Liver (tissue), 9 donors: ENCODE data around the gene COL5A1. TPM values are rescaled to one million over a fixed set of nuclear protein-coding genes. Genes with fewer than 3 reads are reported as not detected.

Experiments
- DNase-seq: peaks from one replicate; pipeline ENCODE4 v3.0.0-alpha.2; 2017; ENCODE audit warnings: low spot score
- H3K27ac ChIP-seq, 2 donors: one replicate each; pipeline ENCODE4 v1.7.0; 2013; ENCODE audit warnings: inconsistent platforms in 2 of 2, low read length in 2 of 2, control low read depth in 1 of 2, low read depth in 1 of 2, mild to moderate bottlenecking in 1 of 2
- H3K27me3 ChIP-seq, 4 donors: one replicate each; pipeline versions ENCODE4 v1.6.1 to v1.7.0; 2013; ENCODE audit warnings: low read length in 3 of 4, inconsistent platforms in 1 of 4, mild to moderate bottlenecking in 1 of 4, moderate library complexity in 1 of 4; ENCODE audit not compliant: control insufficient read depth in 4 of 4, insufficient read depth in 4 of 4
- H3K36me3 ChIP-seq, 4 donors: one replicate each; pipeline versions ENCODE4 v1.6.1 to v1.7.0; 2013; ENCODE audit warnings: low read length in 3 of 4, mild to moderate bottlenecking in 3 of 4, low read depth in 1 of 4, moderate library complexity in 1 of 4; ENCODE audit not compliant: control insufficient read depth in 4 of 4, insufficient read depth in 3 of 4
- H3K4me1 ChIP-seq, 4 donors: one replicate each; pipeline versions ENCODE4 v1.6.1 to v1.7.0; 2013; ENCODE audit warnings: low read length in 3 of 4, mild to moderate bottlenecking in 3 of 4, moderate library complexity in 1 of 4; ENCODE audit not compliant: control insufficient read depth in 4 of 4, insufficient read depth in 4 of 4
- H3K4me3 ChIP-seq, 3 donors: one replicate each; pipeline versions ENCODE4 v1.6.1 to v1.7.0; 2013; ENCODE audit warnings: low read length in 3 of 3, control low read depth in 1 of 3, low read depth in 1 of 3, mild to moderate bottlenecking in 1 of 3
- H3K9ac ChIP-seq, 2 donors: one replicate each; pipeline ENCODE4 v1.7.0; 2013; ENCODE audit warnings: low read length in 2 of 2, mild to moderate bottlenecking in 2 of 2, moderate library complexity in 2 of 2, control low read depth in 1 of 2, low read depth in 1 of 2
- H3K9me3 ChIP-seq, 4 donors: one replicate each; pipeline versions ENCODE4 v1.6.1 to v1.7.0; 2013; ENCODE audit warnings: low read length in 3 of 4; ENCODE audit not compliant: control insufficient read depth in 4 of 4
- EGR1 ChIP-seq, 2 donors: IDR thresholded peaks; 2 replicates each; pipeline ENCODE4 v1.6.1; 2016 to 2018; ENCODE audit warnings: antibody characterized with exemption in 2 of 2, low read depth in 2 of 2
- FOXA1 ChIP-seq: IDR thresholded peaks from 2 replicates; pipeline ENCODE4 v1.6.1; 2016; ENCODE audit warnings: antibody characterized with exemption
- FOXA2 ChIP-seq: IDR thresholded peaks from 2 replicates; pipeline ENCODE4 v1.6.1; 2016; ENCODE audit warnings: antibody characterized with exemption
- GABPA ChIP-seq, 2 donors: IDR thresholded peaks in 1 of 2; conservative IDR thresholded peaks in 1 of 2; 2 replicates each; pipeline ENCODE4 v1.6.1; 2016; ENCODE audit warnings: antibody characterized with exemption in 2 of 2, mild to moderate bottlenecking in 1 of 2, moderate library complexity in 1 of 2
- HNF4A ChIP-seq, 2 donors: conservative IDR thresholded peaks; 2 replicates each; pipeline ENCODE4 v1.6.1; 2016; ENCODE audit warnings: antibody characterized with exemption in 2 of 2, mild to moderate bottlenecking in 2 of 2
- HNF4G ChIP-seq: IDR thresholded peaks from 2 replicates; pipeline ENCODE4 v1.6.1; 2016; ENCODE audit warnings: antibody characterized with exemption
- JUND ChIP-seq, 2 donors: IDR thresholded peaks; 2 replicates each; pipeline ENCODE4 v1.6.1; 2016; ENCODE audit warnings: antibody characterized with exemption in 2 of 2
- NR2F2 ChIP-seq: IDR thresholded peaks from 2 replicates; pipeline ENCODE4 v1.6.1; 2016; ENCODE audit warnings: antibody characterized with exemption
- RAD21 ChIP-seq, 2 donors: IDR thresholded peaks; 2 replicates each; pipeline ENCODE4 v1.6.1; 2016; ENCODE audit warnings: antibody characterized with exemption in 2 of 2, mild to moderate bottlenecking in 2 of 2
- REST ChIP-seq: IDR thresholded peaks from 2 replicates; pipeline ENCODE4 v1.6.1; 2016; ENCODE audit warnings: antibody characterized with exemption, mild to moderate bottlenecking
- RXRA ChIP-seq, 2 donors: IDR thresholded peaks; 2 replicates each; pipeline ENCODE4 v1.6.1; 2017 to 2018; ENCODE audit warnings: antibody characterized with exemption in 2 of 2, mild to moderate bottlenecking in 1 of 2
- SP1 ChIP-seq: IDR thresholded peaks from 2 replicates; pipeline ENCODE4 v1.6.1; 2018; ENCODE audit warnings: antibody characterized with exemption, mild to moderate bottlenecking
- TAF1 ChIP-seq: conservative IDR thresholded peaks from 2 replicates; pipeline ENCODE4 v1.6.1; 2016; ENCODE audit warnings: antibody characterized with exemption, mild to moderate bottlenecking
- YY1 ChIP-seq: IDR thresholded peaks from 2 replicates; pipeline ENCODE4 v1.6.1; 2016; ENCODE audit warnings: antibody characterized with exemption, mild to moderate bottlenecking
- ZBTB33 ChIP-seq: IDR thresholded peaks from 2 replicates; pipeline ENCODE4 v1.6.1; 2016; ENCODE audit warnings: antibody characterized with exemption
- WGBS: extraction: QIAGEN DNeasy Blood & Tissue Kit; methylation state at CpG from one replicate; pipeline ENCODE4 v1.1.7; 2013; 5-methylcytosine and 5-hydroxymethylcytosine counted together
- polyA plus RNA-seq, 2 donors: library from polyadenylated mRNA; stranded (reverse) in 1 of 2; unstranded in 1 of 2; fragments of 200-250 nt in 1 of 2; fragments of >200 nt in 1 of 2; fragmentation: Nextera tagmentation in 1 of 2; extraction: Ambion mirVana in 1 of 2; gene quantifications; one replicate each; pipeline versions ENCODE4 v1.2.1 to v1.2.3, GENCODE V29; 2013 to 2015
- total RNA-seq, 2 donors: library from RNA; depleted of rRNA; stranded (reverse); fragments of >200 nt; gene quantifications; one replicate each; pipeline ENCODE4 v1.2.3, GENCODE V29; 2014
- TF ChIP-seq, protein P1 (sequence below): IDR thresholded peaks from 2 replicates; pipeline ENCODE4 v1.6.1; 2016; ENCODE audit warnings: antibody characterized with exemption
- TF ChIP-seq, protein P2 (sequence below): IDR thresholded peaks from 2 replicates; pipeline ENCODE4 v1.6.1; 2016; ENCODE audit warnings: antibody characterized with exemption
- TF ChIP-seq, protein P3 (sequence below): fragments of 150-350 bp; IDR thresholded peaks from 2 replicates; pipeline ENCODE4 v1.5.1; 2017; ENCODE audit warnings: improper control_type of control experiment, low read depth, low read length; ENCODE audit not compliant: missing input control
- donor health status: healthy.
- donor health status: healthy.
- donor health status: healthy.
- donor health status: healthy.
- donor health status: healthy.

COL5A1 gene
- total and polyA plus RNA-seq, 4 donors, result 0.67 to 15.6 (median 11.2) TPM

DNA sequence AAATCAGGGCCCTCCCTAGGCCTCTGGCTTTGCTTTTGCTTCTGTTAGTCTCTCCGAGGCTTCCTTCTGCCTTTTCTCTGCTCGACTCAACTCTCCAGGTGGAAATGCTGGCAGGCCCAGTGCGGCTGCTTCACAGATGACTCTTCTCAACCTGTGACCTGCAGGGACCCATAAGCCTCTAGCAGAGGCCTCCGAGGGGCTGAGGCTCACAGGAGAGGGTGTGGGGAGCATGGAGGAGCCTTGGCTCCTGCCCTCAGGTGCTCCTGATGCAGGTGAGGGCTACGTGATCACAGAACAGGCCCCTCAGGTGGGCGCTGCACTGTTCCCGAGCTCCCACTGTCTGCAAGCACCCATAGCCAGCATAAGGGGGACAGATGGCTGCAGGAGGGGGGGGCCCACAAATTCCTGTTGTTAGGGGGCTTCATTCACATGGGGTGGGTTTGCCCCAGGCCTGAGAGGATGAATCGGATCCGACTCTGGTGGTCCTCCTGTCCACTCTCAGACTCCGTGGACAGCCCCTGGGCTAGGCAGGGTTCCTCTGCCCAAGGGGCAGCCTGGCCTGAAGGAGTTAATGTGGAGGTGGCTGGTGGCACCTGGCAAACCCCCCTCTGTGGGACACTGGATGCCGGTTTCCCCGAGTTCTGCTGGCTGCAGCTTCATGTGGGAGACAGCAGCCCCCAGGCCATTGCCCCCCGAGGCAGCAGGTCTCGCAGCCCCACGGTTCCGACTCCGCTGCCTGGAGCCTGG is 228.1 kb downstream of the COL5A1 start:
- H3K9ac ChIP-seq, result no peak overlapping the region
- DNase-seq, result no peak
- no peaks in the 10 kb centered on the region for H3K36me3 ChIP-seq
- peaks cover 0 to 1% (median 0%) of the 10 kb centered on the region in 4 donors for H3K9me3 ChIP-seq
- no peak overlapping the region for H3K4me3 ChIP-seq
- TF ChIP-seq TAF1, result no peak
- TF ChIP-seq SP1, result no peak
- no peak for TF ChIP-seq RAD21 (IDR thresholded peaks at IDR 0.05)
- no peak for TF ChIP-seq FOXA1
- TF ChIP-seq YY1, result no peak
- no peak for TF ChIP-seq EGR1 (IDR thresholded peaks at IDR 0.05; ENCODE audit: low read depth in 2 of 2)
- TF ChIP-seq, protein P1, sequence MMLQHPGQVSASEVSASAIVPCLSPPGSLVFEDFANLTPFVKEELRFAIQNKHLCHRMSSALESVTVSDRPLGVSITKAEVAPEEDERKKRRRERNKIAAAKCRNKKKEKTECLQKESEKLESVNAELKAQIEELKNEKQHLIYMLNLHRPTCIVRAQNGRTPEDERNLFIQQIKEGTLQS, result no peak
- no peak for TF ChIP-seq REST
- TF ChIP-seq, protein P2, sequence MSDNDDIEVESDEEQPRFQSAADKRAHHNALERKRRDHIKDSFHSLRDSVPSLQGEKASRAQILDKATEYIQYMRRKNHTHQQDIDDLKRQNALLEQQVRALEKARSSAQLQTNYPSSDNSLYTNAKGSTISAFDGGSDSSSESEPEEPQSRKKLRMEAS, result no peak
- no peak for TF ChIP-seq HNF4G
- TF ChIP-seq RXRA (IDR thresholded peaks at IDR 0.05), result no peak
- no peak for TF ChIP-seq GABPA (IDR thresholded peaks at IDR 0.05 in 1 of 2, conservative IDR thresholded peaks at IDR 0.05 in 1 of 2)
- no peak overlapping the region for H3K27ac ChIP-seq
- 82% methylated on average over 17 of the region's 17 CpGs for WGBS
- H3K4me1 ChIP-seq, result no peaks in the 10 kb centered on the region
- H3K27me3 ChIP-seq, result peaks cover 0 to 2% (median 0%) of the 10 kb centered on the region in 4 donors

- no peaks in the 10 kb centered on the region for H3K36me3 ChIP-seq
- no peak overlapping the region for H3K9ac ChIP-seq
- H3K4me1 ChIP-seq, result no peaks in the 10 kb centered on the region
- no peak overlapping the region for H3K4me3 ChIP-seq
- no peak for DNase-seq
- TF ChIP-seq, protein P3, sequence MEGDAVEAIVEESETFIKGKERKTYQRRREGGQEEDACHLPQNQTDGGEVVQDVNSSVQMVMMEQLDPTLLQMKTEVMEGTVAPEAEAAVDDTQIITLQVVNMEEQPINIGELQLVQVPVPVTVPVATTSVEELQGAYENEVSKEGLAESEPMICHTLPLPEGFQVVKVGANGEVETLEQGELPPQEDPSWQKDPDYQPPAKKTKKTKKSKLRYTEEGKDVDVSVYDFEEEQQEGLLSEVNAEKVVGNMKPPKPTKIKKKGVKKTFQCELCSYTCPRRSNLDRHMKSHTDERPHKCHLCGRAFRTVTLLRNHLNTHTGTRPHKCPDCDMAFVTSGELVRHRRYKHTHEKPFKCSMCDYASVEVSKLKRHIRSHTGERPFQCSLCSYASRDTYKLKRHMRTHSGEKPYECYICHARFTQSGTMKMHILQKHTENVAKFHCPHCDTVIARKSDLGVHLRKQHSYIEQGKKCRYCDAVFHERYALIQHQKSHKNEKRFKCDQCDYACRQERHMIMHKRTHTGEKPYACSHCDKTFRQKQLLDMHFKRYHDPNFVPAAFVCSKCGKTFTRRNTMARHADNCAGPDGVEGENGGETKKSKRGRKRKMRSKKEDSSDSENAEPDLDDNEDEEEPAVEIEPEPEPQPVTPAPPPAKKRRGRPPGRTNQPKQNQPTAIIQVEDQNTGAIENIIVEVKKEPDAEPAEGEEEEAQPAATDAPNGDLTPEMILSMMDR, result no peak
- TF ChIP-seq TAF1, result no peak
- TF ChIP-seq RXRA (IDR thresholded peaks at IDR 0.05), result no peak
- TF ChIP-seq ZBTB33, result no peak
- TF ChIP-seq HNF4G, result no peak
- TF ChIP-seq FOXA1, result no peak
- no peak for TF ChIP-seq YY1
- no peak for TF ChIP-seq JUND (IDR thresholded peaks at IDR 0.05)
- TF ChIP-seq HNF4A (conservative IDR thresholded peaks at IDR 0.05), result no peak
- no peak for TF ChIP-seq FOXA2
- TF ChIP-seq, protein P2, result no peak
- no peak for TF ChIP-seq RAD21 (IDR thresholded peaks at IDR 0.05)
- TF ChIP-seq EGR1 (IDR thresholded peaks at IDR 0.05; ENCODE audit: low read depth in 2 of 2), result no peak
- TF ChIP-seq REST, result no peak
- no peak for TF ChIP-seq NR2F2
- TF ChIP-seq, protein P1, result no peak
- TF ChIP-seq GABPA (IDR thresholded peaks at IDR 0.05 in 1 of 2, conservative IDR thresholded peaks at IDR 0.05 in 1 of 2), result no peak
- H3K27me3 ChIP-seq, result peaks cover 0 to 2% (median 0%) of the 10 kb centered on the region in 4 donors
- H3K9me3 ChIP-seq, result peaks cover 0 to 1% (median 0%) of the 10 kb centered on the region in 4 donors
- WGBS, result 76% methylated on average over 11 of the region's 11 CpGs
- no peak overlapping the region for H3K27ac ChIP-seq
Measured at GRCh38 chr9:134870301-134870694, 228.7 kb downstream of the COL5A1 start.
